Measurements from ENCODE around the gene GLIPR2. TPM values are rescaled to one million over a fixed set of nuclear protein-coding genes. Genes with fewer than 3 reads are reported as not detected.

Gene GLIPR2
- total RNA-seq, 2 experiments from 2014 or later = 5.3 to 6.6 TPM

GRCh38 chr9:36134761-36135505 is 1.6 kb upstream of the GLIPR2 start:
- no peaks in the 10 kb centered on the region for H3K36me3 Mint-ChIP-seq
- peaks cover 21% of the 10 kb centered on the region for H3K27me3 Mint-ChIP-seq
- no peak for DNase-seq
- H3K9me3 Mint-ChIP-seq = no peaks in the 10 kb centered on the region
- no peak overlapping the region for H3K4me3 Mint-ChIP-seq
- H3K27ac Mint-ChIP-seq = no peak overlapping the region
- peaks cover 29% of the 10 kb centered on the region for H3K4me1 Mint-ChIP-seq

- H3K4me1 Mint-ChIP-seq = peaks cover 38% of the 10 kb centered on the region
- H3K36me3 Mint-ChIP-seq = no peaks in the 10 kb centered on the region
- no peak for DNase-seq
Measured at GRCh38 chr9:36135741-36136271, 727 bp upstream of the GLIPR2 start.

GRCh38 chr9:36136894-36137391 is 410 bp downstream of the GLIPR2 start:
- H3K4me3 Mint-ChIP-seq = peak overlapping the region; percentile 90
- peaks cover 47% of the 10 kb centered on the region for H3K4me1 Mint-ChIP-seq
- DNase-seq = no peak
- no peaks in the 10 kb centered on the region for H3K9me3 Mint-ChIP-seq
- H3K36me3 Mint-ChIP-seq = no peaks in the 10 kb centered on the region
- H3K27ac Mint-ChIP-seq = peak overlapping the region; percentile 75
- peaks cover 21% of the 10 kb centered on the region for H3K27me3 Mint-ChIP-seq

More at GRCh38 chr9:36135741-36136271, 727 bp upstream of the GLIPR2 start:
- Mint-ChIP-seq H3K27me3 (peaks cover 21% of the 10 kb centered on the region), H3K9me3 (no peaks in the 10 kb centered on the region), H3K4me3 (peak overlapping the region; percentile 72), H3K27ac (no peak overlapping the region)

GRCh38 chr9:36137392-36138004 is 965 bp downstream of the GLIPR2 start:
- H3K27me3 Mint-ChIP-seq = peaks cover 21% of the 10 kb centered on the region
- no peaks in the 10 kb centered on the region for H3K9me3 Mint-ChIP-seq
- H3K4me3 Mint-ChIP-seq = peak overlapping the region; percentile 90
- H3K4me1 Mint-ChIP-seq = peaks cover 50% of the 10 kb centered on the region
- no peak for DNase-seq
- H3K36me3 Mint-ChIP-seq = no peaks in the 10 kb centered on the region
- peak overlapping the region; percentile 75 for H3K27ac Mint-ChIP-seq

GRCh38 chr9:36138496-36138895 is 2.0 kb downstream of the GLIPR2 start:
- Mint-ChIP-seq H3K27me3 (peaks cover 21% of the 10 kb centered on the region), H3K36me3 (no peaks in the 10 kb centered on the region), H3K4me1 (peaks cover 60% of the 10 kb centered on the region), H3K27ac (no peak overlapping the region), H3K9me3 (no peaks in the 10 kb centered on the region), H3K4me3 (no peak overlapping the region)
- no peak for DNase-seq

GRCh38 chr9:36138901-36139300 is 2.4 kb downstream of the GLIPR2 start:
- H3K27me3 Mint-ChIP-seq = peaks cover 21% of the 10 kb centered on the region
- H3K36me3 Mint-ChIP-seq = no peaks in the 10 kb centered on the region
- no peak overlapping the region for H3K27ac Mint-ChIP-seq
- H3K4me3 Mint-ChIP-seq = no peak overlapping the region
- peaks cover 64% of the 10 kb centered on the region for H3K4me1 Mint-ChIP-seq
- DNase-seq = no peak
- H3K9me3 Mint-ChIP-seq = no peaks in the 10 kb centered on the region

- peaks cover 79% of the 10 kb centered on the region for H3K4me1 Mint-ChIP-seq
- H3K4me3 Mint-ChIP-seq = peak overlapping the region; percentile 65
- H3K36me3 Mint-ChIP-seq = peaks cover 9% of the 10 kb centered on the region
- H3K9me3 Mint-ChIP-seq = peaks cover 2% of the 10 kb centered on the region
- DNase-seq = peak; percentile 55
- H3K27me3 Mint-ChIP-seq = peaks cover 20% of the 10 kb centered on the region
- H3K27ac Mint-ChIP-seq = peak overlapping the region; percentile 73
Measured at GRCh38 chr9:36140086-36141084, 3.9 kb downstream of the GLIPR2 start.

- Mint-ChIP-seq H3K36me3 (peaks cover 17% of the 10 kb centered on the region), H3K27me3 (peaks cover 12% of the 10 kb centered on the region), H3K27ac (no peak overlapping the region), H3K4me3 (no peak overlapping the region), H3K9me3 (peaks cover 10% of the 10 kb centered on the region), H3K4me1 (peaks cover 80% of the 10 kb centered on the region)
- no peak for DNase-seq
Measured at GRCh38 chr9:36141288-36141687, 4.8 kb downstream of the GLIPR2 start.

- DNase-seq = no peak
- Mint-ChIP-seq H3K4me3 (no peak overlapping the region), H3K27ac (peak overlapping the region; percentile 55), H3K4me1 (peaks cover 80% of the 10 kb centered on the region), H3K27me3 (peaks cover 12% of the 10 kb centered on the region), H3K36me3 (peaks cover 19% of the 10 kb centered on the region), H3K9me3 (peaks cover 12% of the 10 kb centered on the region)
Measured at GRCh38 chr9:36141761-36142160, 5.2 kb downstream of the GLIPR2 start.

GRCh38 chr9:36142510-36143244 is 6.1 kb downstream of the GLIPR2 start:
- H3K27me3 Mint-ChIP-seq = peaks cover 12% of the 10 kb centered on the region
- H3K4me3 Mint-ChIP-seq = peak overlapping the region; percentile 56
- H3K36me3 Mint-ChIP-seq = peaks cover 24% of the 10 kb centered on the region
- peak overlapping the region; percentile 88 for H3K27ac Mint-ChIP-seq
- H3K9me3 Mint-ChIP-seq = peaks cover 12% of the 10 kb centered on the region
- H3K4me1 Mint-ChIP-seq = peaks cover 80% of the 10 kb centered on the region
- DNase-seq = no peak

GRCh38 chr9:36143245-36143641 is 6.7 kb downstream of the GLIPR2 start:
- Mint-ChIP-seq H3K36me3 (peaks cover 24% of the 10 kb centered on the region), H3K27me3 (peaks cover 7% of the 10 kb centered on the region), H3K9me3 (peaks cover 12% of the 10 kb centered on the region), H3K27ac (peak overlapping the region; percentile 88), H3K4me3 (peak overlapping the region; percentile 56), H3K4me1 (peaks cover 83% of the 10 kb centered on the region)
- no peak for DNase-seq

GRCh38 chr9:36144309-36145232 is 8.0 kb downstream of the GLIPR2 start:
- H3K4me1 Mint-ChIP-seq = peaks cover 81% of the 10 kb centered on the region
- peak overlapping the region; percentile 88 for H3K27ac Mint-ChIP-seq
- H3K9me3 Mint-ChIP-seq = peaks cover 12% of the 10 kb centered on the region
- no peak for DNase-seq
- H3K36me3 Mint-ChIP-seq = peaks cover 24% of the 10 kb centered on the region
- peak overlapping the region; percentile 69 for H3K4me3 Mint-ChIP-seq
- no peaks in the 10 kb centered on the region for H3K27me3 Mint-ChIP-seq

GRCh38 chr9:36145970-36146369 is 9.4 kb downstream of the GLIPR2 start:
- H3K27me3 Mint-ChIP-seq = no peaks in the 10 kb centered on the region
- no peak overlapping the region for H3K27ac Mint-ChIP-seq
- peaks cover 24% of the 10 kb centered on the region for H3K36me3 Mint-ChIP-seq
- no peak for DNase-seq
- peaks cover 76% of the 10 kb centered on the region for H3K4me1 Mint-ChIP-seq
- H3K4me3 Mint-ChIP-seq = no peak overlapping the region
- peaks cover 12% of the 10 kb centered on the region for H3K9me3 Mint-ChIP-seq

Data from activated naive CD8-positive, alpha-beta T cell treated with anti-CD3 and anti-CD28 coated beads for 36 hours (primary cell).